Neutrophil (primary cell): Measurements from ENCODE around the gene PRDM16.

ENCODE experiments used
- H3K27ac ChIP-seq: fragments of 200-600 bp; sonication (generic); 2 replicates; pipeline ENCODE4 v1.5.1; 2016; ENCODE audit warnings: mild to moderate bottlenecking, moderate library complexity
- H3K27me3 ChIP-seq: fragments of 200-600 bp; sonication (generic); 2 replicates; pipeline ENCODE4 v1.6.0; 2016; ENCODE audit warnings: mild to moderate bottlenecking
- H3K36me3 ChIP-seq: fragments of 200-600 bp; sonication (generic); 2 replicates; pipeline ENCODE4 v1.5.1; 2017
- H3K4me1 ChIP-seq, 2 experiments: fragments of 200-600 bp in 1 of 2; sonication (generic) in 1 of 2; 1 replicate in 1 of 2; 2 replicates in 1 of 2; pipeline versions ENCODE4 v1.5.1 to v1.6.1; 2013 to 2016; ENCODE audit warnings: low read depth in 1 of 2, low read length in 1 of 2, mild to moderate bottlenecking in 1 of 2, moderate library complexity in 1 of 2; ENCODE audit not compliant: control insufficient read depth in 1 of 2, insufficient read depth in 1 of 2
- H3K4me3 ChIP-seq, 2 experiments: fragments of 200-600 bp in 1 of 2; sonication (generic) in 1 of 2; 1 replicate in 1 of 2; 2 replicates in 1 of 2; pipeline ENCODE4 v1.5.1; 2013 to 2016; ENCODE audit warnings: low read depth in 1 of 2, low read length in 1 of 2, mild to moderate bottlenecking in 1 of 2, moderate library complexity in 1 of 2
- H3K9me3 ChIP-seq: fragments of 200-600 bp; sonication (generic); 2 replicates; pipeline ENCODE4 v1.5.1; 2016
- CTCF ChIP-seq: fragments of 200-600 bp; sonication (generic); IDR thresholded peaks from 2 replicates; pipeline ENCODE4 v1.5.1; 2016; ENCODE audit warnings: antibody characterized with exemption

Gene PRDM16

GRCh38 chr1:3429320-3429719, 360.3 kb downstream of the PRDM16 start:
- H3K9me3 ChIP-seq = no peaks in the 10 kb centered on the region

DNA sequence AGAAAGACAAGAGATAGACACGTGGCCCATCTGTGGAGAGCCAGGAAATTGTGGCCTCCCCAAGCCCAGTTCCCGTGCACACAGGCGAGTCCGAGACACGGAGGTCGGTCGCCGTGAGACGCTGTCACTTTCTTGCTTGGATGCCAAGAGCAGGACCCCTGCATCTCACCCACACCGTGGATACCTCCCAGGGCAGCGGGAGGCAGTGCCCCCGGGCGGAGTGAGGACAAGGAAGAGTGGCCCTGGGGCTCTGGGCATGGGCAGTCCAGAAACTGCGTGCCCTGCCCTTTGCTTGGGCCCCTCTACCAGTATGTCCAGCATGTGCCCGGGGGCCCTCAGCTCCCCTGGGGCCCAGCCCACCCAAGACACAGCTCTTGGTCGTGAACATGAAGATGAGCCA, 360.8 kb downstream of the PRDM16 start:
- TF ChIP-seq CTCF = no peak
- peaks cover under 1% of the 10 kb centered on the region for H3K27me3 ChIP-seq
- no peaks in the 10 kb centered on the region for H3K4me1 ChIP-seq
- no peak overlapping the region for H3K27ac ChIP-seq
- H3K36me3 ChIP-seq = no peaks in the 10 kb centered on the region
- no peaks in the 10 kb centered on the region for H3K9me3 ChIP-seq
- H3K4me3 ChIP-seq = no peak overlapping the region

More at GRCh38 chr1:3429320-3429719, 360.3 kb downstream of the PRDM16 start:
- no peaks in the 10 kb centered on the region for H3K36me3 ChIP-seq
- H3K27me3 ChIP-seq = peaks cover 5% of the 10 kb centered on the region
- no peak overlapping the region for H3K4me3 ChIP-seq
- no peak overlapping the region for H3K27ac ChIP-seq
- no peak for TF ChIP-seq CTCF
- H3K4me1 ChIP-seq = no peaks in the 10 kb centered on the region

- Histone ChIP-seq H3K27ac (no peak overlapping the region), H3K4me3 (no peak overlapping the region), H3K27me3 (no peaks in the 10 kb centered on the region), H3K9me3 (no peaks in the 10 kb centered on the region), H3K36me3 (no peaks in the 10 kb centered on the region), H3K4me1 (no peaks in the 10 kb centered on the region)
- no peak for TF ChIP-seq CTCF
Observed at GRCh38 chr1:3430406-3430805, 361.4 kb downstream of the PRDM16 start.

- H3K27ac ChIP-seq = no peak overlapping the region
- no peak for TF ChIP-seq CTCF
- no peaks in the 10 kb centered on the region for H3K4me1 ChIP-seq
- H3K4me3 ChIP-seq = no peak overlapping the region
- H3K9me3 ChIP-seq = no peaks in the 10 kb centered on the region
- H3K27me3 ChIP-seq = no peaks in the 10 kb centered on the region
- no peaks in the 10 kb centered on the region for H3K36me3 ChIP-seq
Observed at GRCh38 chr1:3430820-3431219, 361.8 kb downstream of the PRDM16 start.

- H3K4me3 ChIP-seq = no peak overlapping the region
- H3K27ac ChIP-seq = no peak overlapping the region
- H3K9me3 ChIP-seq = no peaks in the 10 kb centered on the region
- no peaks in the 10 kb centered on the region for H3K36me3 ChIP-seq
- no peak for TF ChIP-seq CTCF
- no peaks in the 10 kb centered on the region for H3K4me1 ChIP-seq
- H3K27me3 ChIP-seq = no peaks in the 10 kb centered on the region
Observed at GRCh38 chr1:3431266-3431665, 362.3 kb downstream of the PRDM16 start.

GRCh38 chr1:3431686-3432085, 362.7 kb downstream of the PRDM16 start:
- Histone ChIP-seq H3K9me3 (no peaks in the 10 kb centered on the region), H3K27ac (no peak overlapping the region), H3K4me1 (no peaks in the 10 kb centered on the region), H3K4me3 (no peak overlapping the region), H3K27me3 (no peaks in the 10 kb centered on the region), H3K36me3 (no peaks in the 10 kb centered on the region)
- no peak for TF ChIP-seq CTCF
